HCT116 (cell line): ENCODE data around the gene METTL15. TPM values are rescaled to one million over a fixed set of nuclear protein-coding genes. Genes with fewer than 3 reads are reported as not detected.
A peak's percentile ranks its signal among the peaks of the same experiment; 100 is the strongest.

ENCODE experiments used
- ATAC-seq: fragments of 200-7000 bp; cut with Tn5 transposase; 2 replicates; pipeline ENCODE4 v1.9.1; 2020; ENCODE audit warnings: mild to moderate bottlenecking, moderate library complexity
- BruUV-seq: library from RNA; stranded (reverse); fragments of 400-500 nt; replicated peaks from 2 replicates; lab custom pipeline; 2021; lab: Mats Ljungman, UMichigan
- CTCF ChIA-PET: fragments of 300-600 bp; sonication (Branson Sonifier 250); formaldehyde crosslinking; loops from one replicate; lab custom pipeline; 2021; ENCODE audit warnings: antibody characterized with exemption; lab: Charles Lee
- POLR2A ChIA-PET: fragments of 300-600, 350-600 bp; sonication (Branson Sonifier 250); formaldehyde crosslinking; loops from one replicate; lab custom pipeline; 2021; ENCODE audit warnings: antibody characterized with exemption; lab: Charles Lee
- RAD21 ChIA-PET, 2 experiments: fragments of 300-600 bp; sonication (Branson Sonifier 250); formaldehyde crosslinking; loops; one replicate each; lab custom pipeline; 2023; ENCODE audit warnings: low total read pairs in 2 of 2; ENCODE audit not compliant: uncharacterized antibody in 2 of 2, unreplicated experiment in 2 of 2, low non-redundant PET in 1 of 2; lab: Charles Lee
- DNase-seq: peaks from one replicate; pipeline ENCODE4 v3.0.0-alpha.2; 2010; ENCODE audit warnings: low read depth, low spot score
- H2AFZ ChIP-seq: fragments of 200-600 bp; shearing (Covaris generic), sonication (generic); 2 replicates; pipeline ENCODE4 v1.6.1; 2017; ENCODE audit warnings: low read depth, mixed run types, mixed read lengths, antibody characterized with exemption, low read length; ENCODE audit not compliant: poor library complexity, severe bottlenecking
- H3K27ac ChIP-seq: 2 replicates; pipeline ENCODE4 v1.5.1; 2012; ENCODE audit warnings: low read depth, low read length
- H3K27me3 ChIP-seq: fragments of 200-600 bp; sonication (generic); 2 replicates; pipeline ENCODE4 v1.6.1; 2016; ENCODE audit warnings: mixed run types, low read length, mixed read lengths; ENCODE audit not compliant: insufficient read depth
- H3K36me3 ChIP-seq, 2 experiments: fragments of 200-500 bp in 1 of 2; fragments of 200-600 bp in 1 of 2; sonication (Bioruptor generic) in 1 of 2; sonication (generic) in 1 of 2; 2 replicates each; pipeline versions ENCODE4 v1.5.1 to v1.6.1; 2014 to 2016; ENCODE audit warnings: low read length in 2 of 2, inconsistent platforms in 1 of 2, mixed read lengths in 1 of 2, mixed run types in 1 of 2; ENCODE audit not compliant: insufficient read depth in 2 of 2, control insufficient read depth in 1 of 2
- H3K4me1 ChIP-seq, 2 experiments: fragments of 200-600 bp in 1 of 2; sonication (generic) in 1 of 2; 2 replicates each; pipeline versions ENCODE4 v1.5.1 to v1.6.1; 2012 to 2017; ENCODE audit warnings: low read length in 2 of 2, inconsistent platforms in 1 of 2, mild to moderate bottlenecking in 1 of 2, mixed read lengths in 1 of 2, mixed run types in 1 of 2, moderate library complexity in 1 of 2; ENCODE audit not compliant: insufficient read depth in 2 of 2, control insufficient read depth in 1 of 2
- H3K4me2 ChIP-seq: fragments of 200-600 bp; sonication (generic); 2 replicates; pipeline ENCODE4 v1.6.1; 2017; ENCODE audit warnings: mixed run types, low read length, mixed read lengths
- H3K4me3 ChIP-seq, 2 experiments: fragments of 200-600 bp in 1 of 2; sonication (generic) in 1 of 2; replicated peaks in 1 of 2; 2 replicates each; pipeline ENCODE4 v1.5.1; 2011 to 2016; ENCODE audit warnings: low read length in 2 of 2, control low read depth in 1 of 2, low read depth in 1 of 2, mild to moderate bottlenecking in 1 of 2, mixed read lengths in 1 of 2, mixed run types in 1 of 2
- H3K79me2 ChIP-seq: fragments of 200-600 bp; sonication (generic); 2 replicates; pipeline ENCODE4 v1.6.1; 2017; ENCODE audit warnings: mild to moderate bottlenecking, mixed run types, low read length, moderate library complexity, mixed read lengths; ENCODE audit not compliant: insufficient read depth
- H3K9ac ChIP-seq: fragments of 200-600 bp; sonication (generic); 2 replicates; pipeline ENCODE4 v1.6.1; 2016; ENCODE audit warnings: low read length, mixed read lengths
- H3K9me2 ChIP-seq: fragments of 200-600 bp; sonication (generic), shearing (Covaris generic); 2 replicates; pipeline ENCODE4 v1.6.1; 2017; ENCODE audit warnings: mixed run types, mild to moderate bottlenecking, moderate library complexity; ENCODE audit not compliant: insufficient read depth
- H3K9me3 ChIP-seq, 2 experiments: fragments of 200-500 bp in 1 of 2; fragments of 200-600 bp in 1 of 2; sonication (Bioruptor generic) in 1 of 2; sonication (generic) in 1 of 2; 2 replicates each; pipeline ENCODE4 v1.6.1; 2014 to 2017; ENCODE audit warnings: low read length in 2 of 2, mixed read lengths in 2 of 2, inconsistent platforms in 1 of 2, low read depth in 1 of 2, mild to moderate bottlenecking in 1 of 2, mixed run types in 1 of 2, moderate library complexity in 1 of 2; ENCODE audit not compliant: control insufficient read depth in 1 of 2, insufficient read depth in 1 of 2
- H4K20me1 ChIP-seq: fragments of 200-600 bp; sonication (generic), shearing (Covaris generic); 2 replicates; pipeline ENCODE4 v1.6.1; 2017; ENCODE audit warnings: mixed run types, mild to moderate bottlenecking, moderate library complexity; ENCODE audit not compliant: insufficient read depth
- CBX3 ChIP-seq: IDR thresholded peaks from 2 replicates; pipeline ENCODE4 v1.6.1; 2012; ENCODE audit warnings: low read depth
- CEBPB ChIP-seq: IDR thresholded peaks from 2 replicates; pipeline ENCODE4 v1.6.1; 2012; ENCODE audit warnings: low read depth
- EGR1 ChIP-seq: IDR thresholded peaks from 2 replicates; pipeline ENCODE4 v1.6.1; 2012; ENCODE audit warnings: low read depth
- ELF1 ChIP-seq: IDR thresholded peaks from 2 replicates; pipeline ENCODE4 v1.6.1; 2012; ENCODE audit warnings: low read depth, borderline replicate concordance
- EZH2 ChIP-seq: fragments of 200-600 bp; sonication (generic); IDR thresholded peaks from 2 replicates; pipeline ENCODE4 v1.6.1; 2017; ENCODE audit warnings: antibody characterized with exemption, mixed run types
- EZH2phosphoT487 ChIP-seq: fragments of 200-600 bp; IDR thresholded peaks from 2 replicates; pipeline ENCODE4 v1.6.1; 2018; ENCODE audit warnings: antibody characterized with exemption, borderline replicate concordance
- FOSL1 ChIP-seq: IDR thresholded peaks from 2 replicates; pipeline ENCODE4 v1.6.1; 2012; ENCODE audit warnings: low read depth
- POLR2A ChIP-seq: IDR thresholded peaks from 2 replicates; pipeline ENCODE4 v1.7.0; 2011; ENCODE audit warnings: borderline replicate concordance; ENCODE audit not compliant: insufficient read depth, insufficient read length; ENCODE audit errors: extremely low read depth
- POLR2AphosphoS5 ChIP-seq: IDR thresholded peaks from 2 replicates; pipeline ENCODE4 v1.6.1; 2011; ENCODE audit warnings: mild to moderate bottlenecking, low read depth, low read length, moderate library complexity
- RAD21 ChIP-seq: IDR thresholded peaks from 2 replicates; pipeline ENCODE4 v1.6.1; 2012; ENCODE audit warnings: low read depth, mild to moderate bottlenecking
- SIN3A ChIP-seq: IDR thresholded peaks from 2 replicates; pipeline ENCODE4 v1.6.1; 2012; ENCODE audit warnings: low read depth
- SP1 ChIP-seq: IDR thresholded peaks from 2 replicates; pipeline ENCODE4 v1.6.1; 2012; ENCODE audit warnings: low read depth
- SRF ChIP-seq: IDR thresholded peaks from 2 replicates; pipeline ENCODE4 v1.6.1; 2012; ENCODE audit warnings: low read depth
- TCF7L2 ChIP-seq: IDR thresholded peaks from 2 replicates; pipeline ENCODE4 v1.7.0; 2011; ENCODE audit warnings: borderline replicate concordance, inconsistent platforms; ENCODE audit not compliant: insufficient read depth, insufficient read length; ENCODE audit errors: extremely low read depth
- YY1 ChIP-seq: IDR thresholded peaks from 2 replicates; pipeline ENCODE4 v1.6.1; 2011; ENCODE audit warnings: low read length, low read depth, moderate library complexity, mild to moderate bottlenecking; ENCODE audit not compliant: insufficient replicate concordance; ENCODE audit errors: extremely low read depth
- ZFX ChIP-seq: fragments of 450-650 bp; IDR thresholded peaks from 2 replicates; pipeline ENCODE4 v1.6.1; 2017
- ZNF274 ChIP-seq: fragments of 200-500 bp; sonication (Bioruptor generic); IDR thresholded peaks from 2 replicates; pipeline ENCODE4 v1.6.1; 2014; ENCODE audit warnings: mild to moderate bottlenecking, low read depth, low read length, inconsistent platforms
- intact Hi-C: fragments of 100-400 bp; cut with micrococcal nuclease; formaldehyde crosslinking; loops from 2 replicates; pipeline ENCODE4 v1.10.0; 2022
- total RNA-seq: library from RNA; stranded (reverse); gene quantifications from one replicate; pipeline ENCODE4 v1.2.1, GENCODE V29; 2021; ENCODE audit not compliant: unreplicated experiment
- TF ChIP-seq, protein P1 (sequence below), 3 experiments: fragments of 200-600 bp in 1 of 3; sonication (generic) in 1 of 3; IDR thresholded peaks in 2 of 3; conservative IDR thresholded peaks in 1 of 3; 2 replicates each; pipeline ENCODE4 v1.5.1; 2012 to 2017; ENCODE audit warnings: low read depth in 2 of 3, low read length in 2 of 3, antibody characterized with exemption in 1 of 3, borderline replicate concordance in 1 of 3, control low read depth in 1 of 3, mild to moderate bottlenecking in 1 of 3, mixed read lengths in 1 of 3, mixed run types in 1 of 3, moderate library complexity in 1 of 3; ENCODE audit not compliant: insufficient read depth in 1 of 3
- TF ChIP-seq, protein P2 (sequence below): IDR thresholded peaks from 2 replicates; pipeline ENCODE4 v1.6.1; 2012
- TF ChIP-seq, protein P3 (sequence below): IDR thresholded peaks from 2 replicates; pipeline ENCODE4 v1.6.1; 2012
- TF ChIP-seq, protein P4 (sequence below): IDR thresholded peaks from 2 replicates; pipeline ENCODE4 v1.6.1; 2011; ENCODE audit warnings: mild to moderate bottlenecking, low read length, moderate library complexity; ENCODE audit not compliant: insufficient replicate concordance; ENCODE audit errors: extremely low read depth

METTL15 gene
- total RNA-seq, 1 experiment from 2014 or later, result 25.3 TPM

DNA sequence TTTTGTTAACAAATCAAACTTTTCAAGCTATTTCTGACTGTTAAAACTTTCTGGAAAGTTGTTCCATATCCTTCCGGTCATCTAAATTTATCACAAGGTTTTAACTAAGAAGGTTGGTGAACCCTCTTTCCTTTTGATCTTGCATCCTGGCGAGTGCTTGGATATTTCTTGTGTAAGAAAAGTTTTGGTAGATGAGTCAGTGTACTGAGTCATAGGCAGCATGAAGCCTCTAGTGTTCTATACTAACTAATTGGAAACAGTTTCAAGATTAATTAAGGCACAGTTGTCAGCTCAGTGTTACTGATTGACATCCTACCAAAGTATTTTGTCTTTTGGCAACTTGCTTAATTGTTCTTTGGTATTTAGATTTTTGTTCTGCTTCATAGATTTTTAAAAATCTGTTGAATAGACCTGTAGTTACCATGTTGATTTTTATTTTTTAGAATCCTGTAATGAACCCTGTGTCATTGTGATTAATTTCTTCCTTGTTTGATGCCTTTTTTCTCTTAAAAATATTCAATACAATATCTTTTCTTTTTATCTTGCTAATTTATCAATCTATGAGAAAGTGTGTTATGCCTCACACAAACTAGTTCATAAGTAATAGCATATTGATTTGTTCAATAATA is 38.0 kb downstream of the METTL15 start:
- Histone ChIP-seq H3K79me2 (peaks cover 13% of the 10 kb centered on the region), H2AFZ (no peak overlapping the region), H3K4me3 (peak overlapping the region in 1 of 2 experiments; percentile 28; a peak in 1 of 4 replicates), H3K9me3 (no peaks in the 10 kb centered on the region), H3K9me2 (no peaks in the 10 kb centered on the region), H3K4me2 (peak overlapping the region; percentile 74), H3K36me3 (peaks cover 0 to 5% of the 10 kb centered on the region in 2 experiments; a peak in 1 of 4 replicates), H3K4me1 (peaks cover 46 to 54% of the 10 kb centered on the region in 2 experiments), H4K20me1 (no peaks in the 10 kb centered on the region), H3K27ac (peak overlapping the region; percentile 95; the same call in 1 of the 2 replicates), H3K9ac (peak overlapping the region; percentile 37; the same call in 1 of the 2 replicates), H3K27me3 (no peaks in the 10 kb centered on the region)
- ChIA-PET RAD21 (no interaction called here), CTCF (no interaction called here), POLR2A (no interaction called here)
- no TSS peak for BruUV-seq
- intact Hi-C loops, result loop anchor here (10.0 kb wide), 1 partner anchor 221 kb away; no protein-coding TSS in a partner anchor
- DNase-seq, result peak; percentile 90
- peak; percentile 85 for ATAC-seq
- TF ChIP-seq YY1 (no peak), ZFX (no peak), RAD21 (peak; percentile 25), EGR1 (0 out of 2 replicates have a peak, but pooled peaks have one; percentile 15), SIN3A (peak; percentile 52), FOSL1 (peak; percentile 99), TCF7L2 (peak; percentile 97), SP1 (peak; percentile 94), POLR2A (no peak), SRF (peak; percentile 85), EZH2 (no peak), CEBPB (peak; percentile 98), ELF1 (no peak), POLR2AphosphoS5 (peak; percentile 49; the same call in 1 of the 2 replicates), EZH2phosphoT487 (no peak), CBX3 (peak; percentile 95), ZNF274 (no peak)
- TF ChIP-seq, protein P1, sequence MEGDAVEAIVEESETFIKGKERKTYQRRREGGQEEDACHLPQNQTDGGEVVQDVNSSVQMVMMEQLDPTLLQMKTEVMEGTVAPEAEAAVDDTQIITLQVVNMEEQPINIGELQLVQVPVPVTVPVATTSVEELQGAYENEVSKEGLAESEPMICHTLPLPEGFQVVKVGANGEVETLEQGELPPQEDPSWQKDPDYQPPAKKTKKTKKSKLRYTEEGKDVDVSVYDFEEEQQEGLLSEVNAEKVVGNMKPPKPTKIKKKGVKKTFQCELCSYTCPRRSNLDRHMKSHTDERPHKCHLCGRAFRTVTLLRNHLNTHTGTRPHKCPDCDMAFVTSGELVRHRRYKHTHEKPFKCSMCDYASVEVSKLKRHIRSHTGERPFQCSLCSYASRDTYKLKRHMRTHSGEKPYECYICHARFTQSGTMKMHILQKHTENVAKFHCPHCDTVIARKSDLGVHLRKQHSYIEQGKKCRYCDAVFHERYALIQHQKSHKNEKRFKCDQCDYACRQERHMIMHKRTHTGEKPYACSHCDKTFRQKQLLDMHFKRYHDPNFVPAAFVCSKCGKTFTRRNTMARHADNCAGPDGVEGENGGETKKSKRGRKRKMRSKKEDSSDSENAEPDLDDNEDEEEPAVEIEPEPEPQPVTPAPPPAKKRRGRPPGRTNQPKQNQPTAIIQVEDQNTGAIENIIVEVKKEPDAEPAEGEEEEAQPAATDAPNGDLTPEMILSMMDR (IDR thresholded peaks at IDR 0.05 in 2 of 3, conservative IDR thresholded peaks at IDR 0.05 in 1 of 3; ENCODE audit: borderline replicate concordance in 1 of 3, insufficient read depth in 1 of 3, low read depth in 2 of 3, low read length in 2 of 3), result no peak
- TF ChIP-seq, protein P2, sequence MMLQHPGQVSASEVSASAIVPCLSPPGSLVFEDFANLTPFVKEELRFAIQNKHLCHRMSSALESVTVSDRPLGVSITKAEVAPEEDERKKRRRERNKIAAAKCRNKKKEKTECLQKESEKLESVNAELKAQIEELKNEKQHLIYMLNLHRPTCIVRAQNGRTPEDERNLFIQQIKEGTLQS, result peak; percentile 59
- TF ChIP-seq, protein P3, sequence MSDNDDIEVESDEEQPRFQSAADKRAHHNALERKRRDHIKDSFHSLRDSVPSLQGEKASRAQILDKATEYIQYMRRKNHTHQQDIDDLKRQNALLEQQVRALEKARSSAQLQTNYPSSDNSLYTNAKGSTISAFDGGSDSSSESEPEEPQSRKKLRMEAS, result peak; percentile 38; the same call in 1 of the 2 replicates
- TF ChIP-seq, protein P4, sequence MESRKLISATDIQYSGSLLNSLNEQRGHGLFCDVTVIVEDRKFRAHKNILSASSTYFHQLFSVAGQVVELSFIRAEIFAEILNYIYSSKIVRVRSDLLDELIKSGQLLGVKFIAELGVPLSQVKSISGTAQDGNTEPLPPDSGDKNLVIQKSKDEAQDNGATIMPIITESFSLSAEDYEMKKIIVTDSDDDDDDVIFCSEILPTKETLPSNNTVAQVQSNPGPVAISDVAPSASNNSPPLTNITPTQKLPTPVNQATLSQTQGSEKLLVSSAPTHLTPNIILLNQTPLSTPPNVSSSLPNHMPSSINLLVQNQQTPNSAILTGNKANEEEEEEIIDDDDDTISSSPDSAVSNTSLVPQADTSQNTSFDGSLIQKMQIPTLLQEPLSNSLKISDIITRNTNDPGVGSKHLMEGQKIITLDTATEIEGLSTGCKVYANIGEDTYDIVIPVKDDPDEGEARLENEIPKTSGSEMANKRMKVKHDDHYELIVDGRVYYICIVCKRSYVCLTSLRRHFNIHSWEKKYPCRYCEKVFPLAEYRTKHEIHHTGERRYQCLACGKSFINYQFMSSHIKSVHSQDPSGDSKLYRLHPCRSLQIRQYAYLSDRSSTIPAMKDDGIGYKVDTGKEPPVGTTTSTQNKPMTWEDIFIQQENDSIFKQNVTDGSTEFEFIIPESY, result peak; percentile 60
